GM19324 (cell line): Measurements from ENCODE around the gene SMPD4.
"Not testable (repeated sequence)": the region's sequence is repeated elsewhere in the genome, so short reads cannot be mapped to it uniquely, and the experiment has no call there.

Source experiments
- ATAC-seq: cut with Tn5 transposase; IDR thresholded peaks from one replicate; pipeline ENCODE4 v1.9.1; 2021; ENCODE audit warnings: mild to moderate bottlenecking, moderate library complexity; ENCODE audit not compliant: unreplicated experiment, low FRiP score

Gene SMPD4

DNA sequence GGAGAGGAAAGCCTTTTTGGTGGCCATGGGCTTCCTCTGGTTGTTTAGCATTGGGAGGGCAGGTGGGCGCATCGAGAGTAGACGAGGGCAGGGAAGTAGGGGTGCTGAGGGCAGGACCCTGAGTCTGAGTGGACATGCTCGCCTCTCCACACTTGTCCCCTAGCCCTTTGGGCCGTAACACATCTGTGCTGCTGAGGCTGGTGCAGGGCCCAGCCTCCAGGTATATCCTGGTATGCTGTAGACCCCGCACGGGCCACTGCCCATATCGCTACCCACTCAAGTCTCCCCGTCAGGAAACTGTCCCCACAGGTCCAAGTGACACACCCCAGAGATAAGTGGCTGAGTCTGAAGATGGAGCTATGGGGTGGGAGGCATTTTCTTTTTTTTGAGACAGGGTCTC is 22.8 kb downstream of the SMPD4 start:
- no peak for ATAC-seq

DNA sequence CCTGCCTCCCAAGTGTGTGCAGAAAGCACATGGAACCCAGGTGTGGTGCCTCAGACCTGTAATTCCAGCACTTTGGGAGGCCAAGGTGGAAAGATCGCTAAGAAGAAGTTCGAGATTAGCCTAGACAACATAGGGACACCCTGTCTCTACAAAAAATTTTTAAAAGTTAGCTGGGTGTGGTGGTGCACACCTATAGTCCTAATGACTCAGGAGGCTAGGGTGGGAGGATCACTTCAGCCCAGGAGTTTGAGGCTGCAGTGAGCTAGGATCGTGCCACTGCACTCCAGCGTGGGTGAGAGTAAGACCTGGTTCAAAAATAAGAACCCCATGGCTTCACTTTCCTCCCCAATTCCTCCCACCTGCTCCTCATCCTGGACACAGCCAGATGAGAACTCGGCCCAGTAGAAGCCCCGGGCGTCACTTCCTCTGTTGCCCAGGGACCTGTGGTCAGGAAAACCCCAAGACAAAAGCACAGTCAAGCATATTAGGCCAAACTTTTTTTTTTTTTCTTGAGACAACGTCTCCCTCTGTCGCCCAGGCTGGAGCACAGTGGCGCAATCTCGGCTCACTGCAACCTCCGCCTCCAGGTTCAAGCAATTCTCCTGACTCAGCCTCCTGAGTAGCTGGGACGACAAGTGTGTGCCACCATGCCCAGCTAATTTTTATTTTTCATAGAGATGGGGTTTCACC is 23.4 kb downstream of the SMPD4 start:
- peak; percentile 48 for ATAC-seq

DNA sequence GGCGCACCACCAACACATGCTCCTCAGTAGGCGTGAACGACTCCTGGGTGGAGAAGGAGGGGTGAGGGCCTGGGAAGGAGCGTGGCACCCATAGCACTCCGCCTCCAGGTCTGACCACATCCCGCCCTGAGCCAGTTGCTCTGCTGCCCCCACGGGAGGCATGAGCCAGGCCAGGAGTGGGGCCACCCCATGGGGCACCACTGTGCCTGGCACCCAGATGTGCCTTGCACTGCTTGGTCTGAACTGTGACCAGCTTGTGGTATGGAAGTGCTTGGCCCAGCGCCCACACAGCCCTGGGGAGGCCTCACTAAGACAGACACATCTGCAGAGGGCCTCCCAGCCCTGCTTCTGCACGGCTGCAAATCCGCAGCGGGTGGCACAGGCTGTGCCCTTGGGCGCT is 24.0 kb downstream of the SMPD4 start:
- peak; percentile 29 for ATAC-seq

DNA sequence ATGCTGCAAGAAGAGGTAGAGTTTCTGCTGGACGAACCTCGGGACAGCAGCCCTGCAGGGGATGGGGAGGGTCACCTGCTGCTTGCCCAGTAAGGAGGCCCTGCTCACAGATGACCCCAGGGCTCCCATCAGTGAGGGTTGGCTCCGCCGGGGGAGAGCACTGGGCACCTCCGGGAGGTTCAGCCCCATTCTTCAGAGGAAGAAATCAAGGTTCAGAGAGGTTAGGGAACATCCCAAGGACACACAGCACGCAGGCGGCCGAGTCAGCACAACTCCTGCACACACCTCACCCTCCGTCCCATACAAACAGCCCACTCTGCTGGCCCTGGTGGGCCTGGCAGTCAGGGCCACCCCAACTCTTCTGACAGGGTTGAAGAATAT is 24.8 kb downstream of the SMPD4 start:
- no peak for ATAC-seq

DNA sequence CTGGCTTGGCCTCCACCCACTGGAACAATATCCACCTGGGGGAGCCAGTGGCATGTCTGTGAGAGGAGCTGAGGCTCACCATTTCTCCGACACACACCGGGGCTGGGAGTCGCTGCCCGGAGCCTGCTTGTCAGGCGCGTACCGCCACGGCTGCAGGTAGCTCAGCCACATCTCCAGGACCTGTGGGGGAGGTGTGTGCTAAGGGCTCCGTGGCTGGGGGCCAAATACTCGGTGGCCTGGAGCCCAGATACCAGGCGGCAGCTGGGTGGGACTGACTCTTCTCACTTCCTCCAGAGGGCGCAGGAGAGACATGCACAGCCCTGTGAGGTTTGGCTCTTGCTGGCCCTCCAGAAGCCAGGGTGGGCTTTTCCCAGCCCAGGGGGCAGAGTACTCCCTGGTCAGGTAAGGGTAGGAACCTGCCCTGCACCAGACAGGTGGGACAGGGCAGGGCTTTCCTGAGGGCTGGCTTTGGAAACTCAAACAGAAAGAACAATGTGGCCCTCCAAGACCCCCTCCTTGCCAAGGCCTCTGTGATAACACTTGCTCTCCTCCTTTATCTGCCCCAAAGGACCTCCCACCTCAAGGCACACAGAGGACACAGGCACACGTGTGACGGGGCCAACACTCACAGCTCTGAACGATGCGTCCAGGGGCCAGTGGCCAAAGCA is 25.3 kb downstream of the SMPD4 start:
- ATAC-seq, result not testable (repeated sequence)

DNA sequence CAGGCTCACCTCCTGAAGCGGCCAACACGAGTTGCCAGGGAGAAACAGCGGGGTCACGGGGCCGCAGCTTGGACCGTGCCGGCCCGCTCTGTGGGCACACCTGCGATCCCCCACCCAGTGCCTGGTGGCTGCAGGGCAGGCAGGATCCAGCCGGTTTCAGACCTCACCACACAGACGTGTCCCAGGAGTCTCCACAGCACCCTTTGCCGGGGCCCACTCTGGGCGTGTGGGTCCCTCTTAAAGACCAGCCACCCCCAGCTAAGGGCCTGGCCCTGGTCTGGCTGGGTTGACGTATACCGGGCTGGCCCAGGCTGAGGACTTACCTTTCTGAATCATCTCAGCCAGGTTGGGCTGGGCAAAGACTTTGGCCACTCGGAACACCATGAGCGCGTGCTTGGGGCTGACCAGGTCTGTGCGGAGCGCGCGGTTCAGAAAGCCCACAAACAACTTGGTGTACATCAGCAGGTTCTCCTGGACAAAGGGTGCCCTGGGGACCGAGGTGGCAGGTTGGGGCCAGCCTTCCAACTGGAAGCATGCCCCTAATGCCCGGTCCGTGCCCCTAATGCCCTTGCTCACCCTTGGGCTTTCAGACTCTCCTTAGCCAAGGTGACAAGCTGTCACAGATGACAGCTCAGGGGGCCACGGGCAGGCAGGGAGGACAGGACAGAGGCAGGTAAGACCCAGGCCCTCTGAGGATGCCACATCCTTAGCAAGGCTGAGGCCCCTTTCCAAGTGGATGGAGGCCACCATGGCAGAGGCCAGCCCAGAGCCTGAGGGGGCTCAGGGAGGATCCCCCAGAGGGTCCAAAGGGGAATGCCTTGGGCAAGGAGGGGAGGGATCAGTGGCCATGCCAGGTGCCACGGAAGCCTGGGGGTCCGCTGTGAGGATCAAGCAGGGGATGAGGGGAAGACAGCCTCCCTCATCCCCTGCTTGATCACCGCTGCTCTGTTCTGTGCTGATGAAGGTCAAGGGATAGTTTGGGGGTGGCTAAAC is 26.3 kb downstream of the SMPD4 start:
- ATAC-seq, result no peak

DNA sequence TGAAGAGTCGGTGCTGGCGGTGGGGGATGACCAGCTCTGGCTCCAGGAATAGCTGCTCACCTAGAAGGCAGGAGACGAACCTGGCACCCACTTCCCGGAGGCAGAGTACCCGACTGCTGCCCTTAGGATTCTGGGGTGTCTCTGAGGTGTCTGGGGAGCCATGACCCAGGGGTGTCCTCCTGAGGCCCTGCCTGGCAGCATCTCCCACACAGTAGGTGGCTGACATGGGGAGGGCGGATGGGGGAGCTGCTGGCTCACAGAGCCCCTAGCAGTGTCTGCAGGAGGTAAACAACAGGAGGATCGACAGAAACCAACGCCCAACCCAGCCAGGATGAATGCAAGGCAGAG is 27.0 kb downstream of the SMPD4 start:
- not testable (repeated sequence) for ATAC-seq

DNA sequence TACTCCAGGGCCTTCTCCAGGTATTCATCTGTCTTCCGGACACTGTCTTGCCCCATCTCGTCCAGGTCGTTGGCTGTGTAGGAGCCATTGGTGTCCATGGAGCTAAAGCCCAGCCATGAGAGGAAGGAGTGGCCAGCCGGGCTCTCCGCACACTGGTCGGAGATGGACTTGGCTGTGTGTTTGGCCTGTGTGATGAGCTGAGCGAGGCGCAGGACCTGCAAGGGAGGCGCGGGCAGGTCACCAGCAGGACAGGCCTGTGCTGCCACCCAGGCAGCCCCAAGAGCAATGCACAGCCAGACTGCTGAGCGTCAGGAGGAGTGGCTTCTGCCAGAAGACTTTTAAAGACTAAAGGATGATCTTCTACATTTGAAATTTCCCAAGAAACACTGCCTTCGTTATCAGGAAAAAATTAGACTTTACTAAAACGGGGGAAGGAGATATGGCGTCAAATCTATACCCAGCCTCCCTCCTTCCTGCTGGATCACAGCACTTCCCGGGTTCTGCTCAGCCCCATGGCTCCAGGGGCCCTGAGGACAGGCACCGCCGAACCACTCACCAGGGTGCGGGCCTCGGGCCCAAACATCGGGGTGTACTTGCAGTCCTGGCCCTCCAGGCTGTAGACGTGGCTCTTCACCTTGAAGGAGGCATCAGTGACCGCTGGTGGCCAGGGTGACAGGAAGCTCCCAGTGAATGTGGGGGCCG is 27.5 kb downstream of the SMPD4 start:
- ATAC-seq, result not testable (repeated sequence)

DNA sequence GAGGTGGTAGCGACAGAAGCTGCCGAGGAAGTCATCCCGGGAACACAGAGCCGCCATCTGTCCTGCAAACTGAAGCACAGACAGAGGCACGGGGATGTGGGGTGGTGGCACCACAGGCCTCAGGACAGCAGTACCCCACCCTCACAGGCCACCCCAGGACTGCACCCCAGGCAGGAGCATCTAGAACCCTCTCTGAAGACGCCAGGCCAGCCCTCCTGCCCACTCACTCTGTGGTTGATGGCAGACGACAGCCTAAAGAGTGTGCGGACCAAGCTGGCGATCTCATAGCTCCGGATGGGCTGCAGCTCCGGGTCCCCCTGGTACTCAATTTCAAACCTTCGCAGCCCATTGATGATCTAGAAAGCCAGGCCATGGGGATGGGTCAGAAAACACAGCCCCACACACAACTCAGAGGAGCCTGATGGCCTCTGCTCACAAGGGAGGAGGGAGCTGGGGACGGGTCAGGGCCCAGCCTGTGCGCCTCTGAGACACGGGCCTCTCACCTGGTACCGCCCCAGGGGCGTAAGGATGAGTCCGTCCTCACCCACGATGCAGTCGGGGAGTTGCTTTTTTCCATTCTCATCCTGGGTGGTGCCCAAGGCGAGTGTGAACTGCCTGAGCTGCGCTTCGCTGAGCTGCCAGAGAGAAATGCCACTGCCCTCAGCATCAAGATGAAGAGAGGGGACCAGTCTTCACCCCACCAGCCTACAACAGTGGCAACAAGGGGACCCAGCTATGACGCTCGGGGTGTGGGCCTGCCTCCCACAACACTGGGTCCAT is 28.4 kb downstream of the SMPD4 start:
- ATAC-seq, result no peak

DNA sequence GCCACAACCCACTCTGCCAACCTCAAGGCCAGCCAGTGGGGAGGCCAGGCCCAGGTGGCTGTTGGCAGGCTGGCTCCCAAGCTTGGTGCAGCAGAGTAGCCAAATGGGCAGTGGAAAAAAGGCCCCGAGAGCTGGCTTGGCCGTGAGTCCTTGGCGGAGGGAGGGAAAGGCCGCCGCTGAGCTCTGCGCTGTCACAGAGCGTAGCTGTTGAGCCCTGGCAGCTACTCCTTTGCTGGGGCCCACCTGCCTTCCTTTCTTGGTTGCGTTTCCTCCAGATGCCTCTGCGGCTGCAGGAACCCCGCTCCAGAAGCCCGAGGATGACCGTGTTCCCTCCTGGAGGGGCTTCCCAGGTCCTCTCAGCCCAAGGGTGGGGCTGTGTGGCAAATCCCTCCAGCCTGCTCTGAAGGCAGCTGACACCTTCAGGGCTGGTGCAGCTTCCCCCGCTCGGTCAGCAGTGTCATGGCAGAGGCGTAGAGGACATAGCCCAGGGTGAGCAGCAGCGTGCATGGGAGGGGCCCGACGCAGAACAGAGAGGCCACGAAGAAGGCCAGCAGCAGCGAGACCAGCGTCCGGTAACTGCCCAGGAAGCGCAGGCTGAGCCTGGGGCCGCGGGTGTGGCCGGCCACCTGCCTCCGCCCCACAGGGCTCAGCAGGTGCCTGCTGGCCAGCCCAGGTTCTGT is 29.1 kb downstream of the SMPD4 start:
- ATAC-seq, result not testable (repeated sequence)

DNA sequence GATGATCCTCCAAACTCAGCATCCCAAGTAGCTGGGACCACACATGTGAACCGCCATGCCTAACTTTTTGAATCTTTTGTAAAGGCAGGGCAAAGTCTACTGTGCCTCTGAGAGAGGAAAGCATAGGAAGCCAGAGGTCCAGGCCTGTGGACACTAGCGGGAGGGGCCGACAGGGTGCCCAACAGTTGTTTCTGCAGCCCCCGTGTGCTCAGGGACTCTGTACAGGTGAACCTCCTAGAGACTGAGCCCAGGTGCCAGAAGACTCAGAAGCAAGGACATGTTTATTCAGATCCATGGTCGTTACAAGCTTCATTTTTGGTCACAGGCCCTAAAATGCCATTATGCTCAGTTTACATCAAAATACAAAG is 30.3 kb downstream of the SMPD4 start:
- not testable (repeated sequence) for ATAC-seq

DNA sequence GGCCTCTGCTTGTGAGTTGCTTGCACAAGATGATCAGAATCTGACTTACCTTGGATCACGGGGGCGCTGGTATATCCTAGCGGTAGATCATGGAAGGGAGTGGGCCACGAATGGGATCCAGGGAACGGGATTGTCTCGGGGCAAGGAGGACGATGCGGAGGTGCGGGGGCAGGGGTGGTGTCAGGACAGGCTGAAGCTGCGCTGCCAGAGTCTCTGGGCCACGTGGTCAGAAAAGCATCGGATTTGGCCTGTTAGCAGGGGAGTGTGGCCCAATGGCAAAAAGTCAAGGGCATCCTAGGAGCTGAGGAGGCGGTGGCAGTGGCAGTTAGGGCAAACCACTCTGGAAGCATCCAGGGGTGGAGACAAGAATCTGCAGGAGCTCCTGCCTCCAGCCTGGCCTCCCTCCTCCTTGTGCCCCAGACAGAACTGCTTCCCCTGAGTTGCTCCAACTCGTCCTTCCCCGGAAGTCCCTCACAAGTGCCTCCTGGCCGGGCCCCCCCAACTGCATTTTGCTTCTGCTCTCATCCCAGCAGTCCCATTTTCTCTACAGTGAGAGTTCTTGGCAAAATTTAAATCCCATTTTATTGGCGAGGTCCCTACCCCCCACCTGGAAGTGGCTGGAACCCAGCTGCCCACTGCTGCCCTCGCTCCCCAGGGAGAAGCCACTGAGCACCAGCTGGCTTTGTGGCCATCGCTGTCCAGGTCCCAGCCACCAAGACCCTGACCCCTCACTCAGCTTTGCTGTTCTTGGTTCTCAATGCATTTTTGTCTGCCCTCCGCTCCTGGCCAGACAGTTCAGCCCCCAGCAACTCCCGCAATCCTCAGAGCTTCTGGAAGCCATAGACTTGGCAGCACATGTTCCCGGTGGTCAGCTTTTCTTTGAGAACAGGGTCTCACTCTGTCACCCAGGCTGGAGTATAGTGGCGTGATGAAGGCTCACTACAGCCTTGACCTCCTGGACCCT is 30.9 kb downstream of the SMPD4 start:
- no peak for ATAC-seq

DNA sequence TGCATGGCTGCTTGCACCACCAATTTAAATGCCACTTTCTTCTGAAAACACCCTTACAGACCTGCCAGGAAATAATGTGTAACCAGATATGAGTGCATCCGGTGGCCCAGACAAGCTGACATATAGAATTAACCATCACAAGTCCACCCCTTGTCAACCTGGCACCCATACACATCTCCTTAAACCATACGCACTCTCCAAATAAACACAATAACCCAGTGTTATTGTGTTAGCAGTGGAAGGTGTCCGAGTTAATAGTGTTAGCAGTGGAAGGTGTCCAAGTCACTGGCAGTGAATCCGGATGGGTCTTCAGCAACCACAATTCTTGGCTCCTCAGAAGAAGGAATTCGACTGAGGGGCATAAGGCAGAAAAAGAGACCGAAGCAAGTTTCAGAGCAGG is 32.9 kb downstream of the SMPD4 start:
- ATAC-seq, result not testable (repeated sequence)

DNA sequence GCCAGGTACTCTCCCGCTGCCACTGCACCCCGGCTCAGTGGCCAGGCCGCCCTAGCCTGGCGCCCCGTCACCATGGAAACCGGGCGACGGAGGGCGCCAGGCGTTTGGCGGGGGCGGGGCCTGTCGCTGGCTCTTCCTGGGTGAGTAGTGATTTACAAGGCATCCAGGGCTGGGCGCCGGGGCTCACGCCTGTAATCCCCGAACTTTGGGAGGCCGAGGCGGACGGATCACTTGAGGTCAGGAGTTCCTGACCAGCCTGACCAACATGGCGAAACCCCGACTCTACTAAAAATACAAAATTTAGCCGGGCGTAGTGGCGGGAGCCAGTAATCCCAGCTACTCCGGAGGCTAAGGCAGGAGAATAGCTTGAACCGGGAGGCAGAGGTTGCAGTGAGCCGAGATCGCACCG is 36.4 kb downstream of the SMPD4 start, which contains the start of gene CCDC74B:
CCDC74B (minus strand) TSS at position 107 of the 409 bp plus-strand sequence. CDS start 116 bp downstream, outside the sequence.
- peak; percentile 95 for ATAC-seq

DNA sequence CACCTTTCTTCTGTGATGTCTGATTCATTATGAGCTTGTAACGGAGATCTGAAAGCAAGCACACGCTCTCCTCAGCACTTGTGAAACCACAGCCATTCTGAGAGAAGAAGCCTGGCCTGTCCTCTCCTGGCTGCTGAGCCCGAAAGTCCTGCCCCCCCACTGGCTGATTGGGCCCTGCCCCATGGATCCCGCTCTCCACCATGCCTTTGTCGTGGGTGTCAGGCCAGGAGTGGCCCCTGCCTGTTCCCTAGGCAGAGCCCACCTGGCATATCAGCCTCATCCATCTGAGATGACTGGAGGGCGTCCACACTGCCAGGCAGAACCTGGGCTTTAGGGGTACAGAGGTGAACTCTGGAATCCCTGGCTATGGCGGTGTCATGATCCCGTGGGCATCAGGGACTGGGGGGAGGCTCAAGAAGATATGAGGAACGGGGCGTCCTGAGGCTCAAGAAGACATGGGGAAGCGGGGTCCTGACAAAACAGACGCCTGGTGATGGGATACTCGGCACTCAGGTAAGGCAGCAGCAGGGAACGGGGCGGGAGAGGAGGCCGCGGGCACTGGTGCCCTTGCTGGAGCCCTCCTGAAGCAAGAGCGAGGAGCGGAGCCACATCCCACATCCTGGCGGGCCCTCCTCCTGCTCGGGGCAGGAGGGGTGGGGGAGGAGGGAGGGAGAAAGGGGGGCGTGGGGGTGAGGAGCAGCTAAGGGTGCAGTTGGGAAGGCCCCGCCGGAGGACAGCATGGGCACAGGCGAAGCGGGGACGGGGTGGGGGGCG is 37.9 kb downstream of the SMPD4 start:
- not testable (repeated sequence) for ATAC-seq

DNA sequence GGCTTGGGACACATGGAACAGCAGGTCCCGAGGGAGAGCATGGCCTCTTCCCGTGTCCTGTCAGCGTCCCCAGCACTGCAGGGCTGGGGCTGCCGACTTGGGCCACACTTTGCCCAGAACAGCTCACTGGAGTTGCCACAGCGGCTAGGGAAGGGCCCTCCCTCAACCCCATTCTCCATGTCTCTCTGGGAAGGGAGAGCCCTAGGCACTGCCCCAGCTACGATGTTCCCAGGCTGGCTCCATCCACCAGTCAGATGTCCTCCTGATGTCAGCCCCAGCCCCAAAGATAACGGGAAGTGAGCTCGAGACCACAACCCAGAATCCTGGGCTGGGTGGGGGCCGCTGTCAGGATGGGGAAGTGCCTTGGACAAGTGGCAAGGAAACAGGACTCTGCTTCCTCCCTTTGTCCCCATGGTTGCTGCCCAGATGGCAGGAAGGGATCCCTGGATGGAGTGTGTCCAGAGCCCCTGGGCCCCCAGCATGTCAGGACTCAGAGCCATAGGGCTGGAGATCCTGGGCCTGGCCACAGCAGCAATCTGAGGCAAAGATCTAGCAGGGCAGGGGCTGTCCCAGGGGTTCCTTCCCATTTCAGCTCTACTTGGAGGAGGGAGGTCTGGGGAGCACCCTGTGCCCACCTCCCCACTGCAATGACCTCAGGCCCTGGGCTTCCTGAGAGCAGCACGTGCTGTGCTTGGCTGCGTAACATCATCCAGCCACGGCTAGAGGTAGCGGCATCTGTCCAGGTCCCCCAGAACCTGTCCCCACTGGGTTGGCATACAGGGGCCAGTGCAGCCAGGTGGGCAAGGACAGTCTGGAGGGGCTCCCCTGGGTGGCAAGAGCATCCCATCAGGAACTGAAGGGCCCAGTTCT is 38.8 kb downstream of the SMPD4 start:
- not testable (repeated sequence) for ATAC-seq
